Gastroesophageal sphincter (tissue), 3 donors: Measurements from ENCODE around the gene MSH5.

Experiments
- CTCF ChIP-seq, 4 experiments: fragments of 200-600 bp in 2 of 4; fragments of 450-650 bp in 2 of 4; sonication (generic) in 1 of 4; IDR thresholded peaks; one replicate each; pipeline ENCODE4 v1.5.1; 2017 to 2019; ENCODE audit warnings: antibody characterized with exemption in 4 of 4, mild to moderate bottlenecking in 2 of 4, moderate library complexity in 2 of 4
- POLR2A ChIP-seq, 2 donors: fragments of 450-650 bp; IDR thresholded peaks; one replicate each; pipeline ENCODE4 v1.6.1; 2017; ENCODE audit warnings: antibody characterized with exemption in 2 of 2, mild to moderate bottlenecking in 2 of 2, moderate library complexity in 1 of 2
- POLR2AphosphoS5 ChIP-seq: sonication (generic); formaldehyde crosslinking; IDR thresholded peaks from one replicate; pipeline ENCODE4 v1.6.1; 2017; ENCODE audit warnings: antibody characterized with exemption

- TF ChIP-seq CTCF (IDR thresholded peaks at IDR 0.05) = no peak
- no peak for TF ChIP-seq POLR2A (IDR thresholded peaks at IDR 0.05)
- no peak for TF ChIP-seq POLR2AphosphoS5
These were observed 29.1 kb upstream of the MSH5 start for GRCh38 chr6:31710523-31711219.
